SU-DHL-6 (cell line): Measurements from ENCODE around the gene NR5A2.

Source experiments
- EZH2phosphoT487 ChIP-seq: fragments of 200-600 bp; sonication (generic), shearing (Covaris generic); conservative IDR thresholded peaks from 2 replicates; pipeline ENCODE4 v1.6.1; 2018; ENCODE audit warnings: mild to moderate bottlenecking, antibody characterized with exemption, low read length, moderate library complexity, mixed read lengths
- TF ChIP-seq, protein P1 (sequence below): fragments of 200-600 bp; sonication (generic); IDR thresholded peaks from one replicate; pipeline ENCODE4 v1.5.1; 2017; ENCODE audit warnings: antibody characterized with exemption, mild to moderate bottlenecking, low read length, moderate library complexity; ENCODE audit not compliant: insufficient read depth, poor library complexity, severe bottlenecking

DNA sequence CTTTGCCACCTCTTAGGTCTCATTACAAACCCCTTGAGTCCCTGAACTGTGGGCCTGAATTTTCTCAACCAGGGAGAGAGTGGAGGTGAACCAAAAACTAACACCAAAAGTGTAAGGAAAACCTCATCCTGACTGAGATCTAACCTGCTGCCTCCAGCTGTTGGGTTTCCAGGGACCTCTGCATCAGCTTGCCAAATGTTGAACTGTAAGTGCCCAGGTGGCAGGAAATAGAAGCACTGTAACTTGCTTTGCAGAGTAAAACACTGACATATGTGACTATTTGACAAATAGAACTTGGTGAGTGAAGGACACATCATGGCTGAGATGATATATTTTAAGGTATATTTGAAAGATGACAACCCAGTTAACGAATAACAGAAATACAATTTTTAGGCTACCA lies 48.4 kb upstream of the NR5A2 start:
- TF ChIP-seq, protein P1, sequence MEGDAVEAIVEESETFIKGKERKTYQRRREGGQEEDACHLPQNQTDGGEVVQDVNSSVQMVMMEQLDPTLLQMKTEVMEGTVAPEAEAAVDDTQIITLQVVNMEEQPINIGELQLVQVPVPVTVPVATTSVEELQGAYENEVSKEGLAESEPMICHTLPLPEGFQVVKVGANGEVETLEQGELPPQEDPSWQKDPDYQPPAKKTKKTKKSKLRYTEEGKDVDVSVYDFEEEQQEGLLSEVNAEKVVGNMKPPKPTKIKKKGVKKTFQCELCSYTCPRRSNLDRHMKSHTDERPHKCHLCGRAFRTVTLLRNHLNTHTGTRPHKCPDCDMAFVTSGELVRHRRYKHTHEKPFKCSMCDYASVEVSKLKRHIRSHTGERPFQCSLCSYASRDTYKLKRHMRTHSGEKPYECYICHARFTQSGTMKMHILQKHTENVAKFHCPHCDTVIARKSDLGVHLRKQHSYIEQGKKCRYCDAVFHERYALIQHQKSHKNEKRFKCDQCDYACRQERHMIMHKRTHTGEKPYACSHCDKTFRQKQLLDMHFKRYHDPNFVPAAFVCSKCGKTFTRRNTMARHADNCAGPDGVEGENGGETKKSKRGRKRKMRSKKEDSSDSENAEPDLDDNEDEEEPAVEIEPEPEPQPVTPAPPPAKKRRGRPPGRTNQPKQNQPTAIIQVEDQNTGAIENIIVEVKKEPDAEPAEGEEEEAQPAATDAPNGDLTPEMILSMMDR: no peak
- no peak for TF ChIP-seq EZH2phosphoT487
